RWPE1 (cell line): Measurements from ENCODE around the gene LRMDA.

ENCODE experiments used
- CTCF ChIA-PET: fragments of 350-600 bp; sonication (Branson Sonifier 250); formaldehyde crosslinking; extraction: SDS; loops from one replicate; lab custom pipeline; 2021; lab: Yijun Ruan, JAX
- POLR2A ChIA-PET: fragments of 400-600 bp; formaldehyde crosslinking; extraction: SDS; loops from one replicate; lab custom pipeline; 2020; ENCODE audit warnings: antibody characterized with exemption; ENCODE audit not compliant: low non-redundant PET; lab: Yijun Ruan, JAX
- DNase-seq: peaks from one replicate; pipeline ENCODE4 v3.0.0; 2012; ENCODE audit warnings: low spot score
- H3K27ac ChIP-seq: fragments of 450-650 bp; 2 replicates; pipeline ENCODE4 v1.5.1; 2017
- TF ChIP-seq, protein P1 (sequence below): fragments of 450-650 bp; conservative IDR thresholded peaks from 2 replicates; pipeline ENCODE4 v1.5.1; 2017; ENCODE audit warnings: low read depth, mild to moderate bottlenecking

LRMDA gene

DNA sequence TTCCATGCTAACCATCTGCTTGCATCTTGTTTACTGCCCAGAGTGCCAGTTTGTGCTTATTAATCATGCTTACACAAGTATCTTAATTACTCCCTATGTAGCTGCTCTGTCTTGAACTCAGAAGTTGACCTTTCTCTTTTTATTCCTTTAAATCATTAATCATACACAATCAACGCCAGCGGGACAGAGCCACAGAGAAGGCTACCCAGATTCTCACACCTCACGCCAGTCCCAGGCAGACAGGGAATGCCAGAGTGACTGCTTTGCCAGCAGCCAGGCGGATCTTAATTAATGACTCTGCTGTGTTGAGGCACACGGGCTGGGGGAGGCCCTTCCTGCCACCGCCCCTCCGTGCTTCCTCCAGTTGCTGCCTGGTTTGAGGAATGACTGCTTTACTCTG, 229.4 kb downstream of the LRMDA start:
- ChIA-PET CTCF (no interaction called here), POLR2A (no interaction called here)
- TF ChIP-seq, protein P1, sequence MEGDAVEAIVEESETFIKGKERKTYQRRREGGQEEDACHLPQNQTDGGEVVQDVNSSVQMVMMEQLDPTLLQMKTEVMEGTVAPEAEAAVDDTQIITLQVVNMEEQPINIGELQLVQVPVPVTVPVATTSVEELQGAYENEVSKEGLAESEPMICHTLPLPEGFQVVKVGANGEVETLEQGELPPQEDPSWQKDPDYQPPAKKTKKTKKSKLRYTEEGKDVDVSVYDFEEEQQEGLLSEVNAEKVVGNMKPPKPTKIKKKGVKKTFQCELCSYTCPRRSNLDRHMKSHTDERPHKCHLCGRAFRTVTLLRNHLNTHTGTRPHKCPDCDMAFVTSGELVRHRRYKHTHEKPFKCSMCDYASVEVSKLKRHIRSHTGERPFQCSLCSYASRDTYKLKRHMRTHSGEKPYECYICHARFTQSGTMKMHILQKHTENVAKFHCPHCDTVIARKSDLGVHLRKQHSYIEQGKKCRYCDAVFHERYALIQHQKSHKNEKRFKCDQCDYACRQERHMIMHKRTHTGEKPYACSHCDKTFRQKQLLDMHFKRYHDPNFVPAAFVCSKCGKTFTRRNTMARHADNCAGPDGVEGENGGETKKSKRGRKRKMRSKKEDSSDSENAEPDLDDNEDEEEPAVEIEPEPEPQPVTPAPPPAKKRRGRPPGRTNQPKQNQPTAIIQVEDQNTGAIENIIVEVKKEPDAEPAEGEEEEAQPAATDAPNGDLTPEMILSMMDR, result no peak
- H3K27ac ChIP-seq, result no peak overlapping the region
- no peak for DNase-seq

DNA sequence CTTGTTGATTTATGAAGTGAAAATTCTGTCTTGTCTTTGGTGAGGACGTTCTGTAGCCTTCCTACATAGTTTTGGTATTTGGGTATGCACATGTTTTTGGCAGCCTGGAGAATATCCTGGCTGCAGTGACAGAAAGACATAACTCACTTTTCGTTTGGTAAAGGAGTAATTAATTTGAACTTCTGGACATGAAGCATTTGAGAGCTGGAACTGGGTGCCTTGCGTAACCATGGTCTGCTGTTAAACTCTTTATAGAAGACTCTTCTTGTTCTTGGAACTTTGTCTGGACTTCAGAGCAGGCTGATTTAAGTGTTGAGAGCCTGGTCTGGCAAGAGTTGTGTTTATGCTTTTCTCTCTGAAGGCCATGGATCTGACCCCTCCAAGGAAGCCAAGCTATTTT, 231.3 kb downstream of the LRMDA start:
- ChIA-PET CTCF (interaction anchor here (0.7 kb wide), 1 partner anchor 1228 kb away, joined by 3 read pairs; no protein-coding TSS in a partner anchor), POLR2A (no interaction called here)
- no peak overlapping the region for H3K27ac ChIP-seq
- no peak for DNase-seq
- TF ChIP-seq, protein P1, result no peak

DNA sequence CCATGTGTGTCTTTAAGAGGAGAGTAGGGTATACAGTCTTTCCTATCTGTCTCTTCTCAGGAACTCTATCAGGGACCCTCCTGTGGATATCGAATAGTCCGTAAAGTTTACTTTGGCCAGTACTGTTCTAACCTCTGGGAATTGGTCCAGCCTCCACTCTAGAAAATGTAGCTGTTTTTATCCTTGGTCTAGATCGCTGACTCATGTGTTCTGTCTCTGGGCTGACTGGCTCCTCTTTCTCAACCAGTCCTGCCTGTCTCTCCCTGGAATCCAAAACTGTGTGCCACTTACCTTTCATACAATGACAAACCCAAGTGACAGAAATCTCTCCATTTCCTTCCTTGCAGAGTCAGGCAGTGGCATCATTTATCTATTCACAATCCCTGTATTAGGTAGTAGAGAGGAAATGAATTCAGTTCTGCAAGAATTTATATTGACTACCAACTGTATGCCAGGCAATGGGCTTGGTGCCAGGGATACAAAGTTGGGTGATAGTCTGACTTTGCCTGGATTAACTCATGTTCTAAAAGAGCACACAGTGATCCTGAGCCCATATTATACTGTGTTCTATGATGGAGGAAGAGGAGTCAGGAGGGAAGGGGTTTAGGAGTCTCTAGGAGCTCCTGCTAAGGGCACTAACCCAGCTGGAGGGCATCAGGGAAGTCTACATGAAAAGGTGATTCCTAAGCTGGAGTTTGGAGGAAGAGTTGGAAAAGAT, 232.7 kb downstream of the LRMDA start:
- H3K27ac ChIP-seq, result no peak overlapping the region
- TF ChIP-seq, protein P1, result no peak
- POLR2A ChIA-PET, result no interaction called here
- CTCF ChIA-PET, result no interaction called here
- no peak for DNase-seq

DNA sequence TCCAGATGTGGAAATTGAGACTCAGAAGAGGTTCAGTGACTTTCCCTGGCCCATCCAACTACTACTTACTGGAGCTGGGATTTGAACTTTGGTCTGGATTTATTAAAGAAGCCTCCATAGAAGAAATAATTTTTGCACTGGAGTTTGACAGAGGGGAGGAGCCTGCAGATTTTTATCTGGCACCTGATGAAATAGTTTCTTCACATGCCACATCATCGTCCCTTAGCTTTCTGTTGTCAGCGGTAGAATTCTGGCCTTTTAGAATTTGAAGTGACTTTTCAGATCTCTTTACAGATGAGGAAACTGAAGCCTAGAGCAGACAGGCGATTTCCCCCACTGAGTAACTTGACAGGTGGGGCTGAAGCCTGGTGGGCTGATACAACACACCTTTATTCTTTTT, 233.5 kb downstream of the LRMDA start:
- no peak for DNase-seq
- no peak overlapping the region for H3K27ac ChIP-seq
- ChIA-PET POLR2A (no interaction called here), CTCF (no interaction called here)
- TF ChIP-seq, protein P1, result no peak

DNA sequence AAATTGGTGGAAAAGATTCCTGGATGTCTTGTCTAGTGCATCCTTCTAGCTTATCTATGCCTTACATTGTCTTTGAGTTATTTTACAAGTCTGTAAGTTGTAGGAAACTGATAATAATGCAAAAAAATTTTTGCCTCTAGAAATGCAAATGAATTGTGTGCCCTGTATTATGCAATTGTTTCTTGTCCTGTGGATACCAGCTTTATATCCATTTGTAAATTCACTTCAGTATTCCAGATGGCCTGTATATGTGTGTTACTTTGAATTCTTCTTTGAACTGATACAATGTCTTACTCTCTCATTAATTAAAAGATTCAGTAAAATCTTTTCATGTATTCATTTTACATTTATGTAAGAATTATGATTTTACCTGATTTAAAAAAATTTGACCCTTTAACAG, 234.3 kb downstream of the LRMDA start:
- ChIA-PET CTCF (no interaction called here), POLR2A (no interaction called here)
- TF ChIP-seq, protein P1, result no peak
- no peak overlapping the region for H3K27ac ChIP-seq
- no peak for DNase-seq

DNA sequence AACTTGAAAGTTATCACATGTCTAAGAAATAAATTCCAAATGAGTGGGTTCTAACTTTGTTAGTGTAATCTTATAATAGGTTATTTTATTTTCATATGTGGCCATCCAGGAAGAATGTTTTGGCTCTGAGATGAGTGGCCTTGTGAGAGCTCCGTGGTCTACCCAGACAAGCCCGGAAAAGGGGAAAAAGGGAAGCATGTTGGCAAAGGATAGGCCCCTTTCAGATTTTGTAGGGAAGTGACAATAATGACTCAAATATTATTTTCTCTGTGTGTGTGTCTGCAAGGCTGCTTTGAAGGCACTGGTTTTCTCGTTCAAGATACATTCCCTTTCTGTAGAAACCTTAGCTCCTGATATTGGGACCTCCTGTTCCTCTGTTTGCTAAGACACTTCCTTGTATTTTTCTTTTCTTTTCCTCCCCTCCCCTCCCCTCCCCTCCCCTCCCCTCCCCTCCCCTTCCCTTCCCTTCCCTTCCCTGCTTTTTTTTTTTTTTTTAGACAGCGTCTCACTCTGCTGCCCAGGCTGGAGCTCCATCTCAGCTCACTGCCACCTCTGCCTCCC, 240.8 kb downstream of the LRMDA start:
- CTCF ChIA-PET, result interaction anchor here (0.7 to 1.1 kb wide), 2 partner anchors 12 to 226 kb away, joined by 3 to 5 read pairs; no protein-coding TSS in a partner anchor
- POLR2A ChIA-PET, result no interaction called here
- no peak overlapping the region for H3K27ac ChIP-seq
- TF ChIP-seq, protein P1, result no peak
- no peak for DNase-seq
